ENCODE measurements around the gene EPG5.
"Not testable (repeated sequence)": the region's sequence is repeated elsewhere in the genome, so short reads cannot be mapped to it uniquely, and the experiment has no call there.

The EPG5 gene

GRCh38 chr18:45978084-45978483, 11.0 kb upstream of the EPG5 start:
- no peak for DNase-seq

GRCh38 chr18:45976974-45977373, 9.8 kb upstream of the EPG5 start:
- no peak for DNase-seq

- DNase-seq: no peak
Observed at GRCh38 chr18:45976566-45976965, 9.4 kb upstream of the EPG5 start.

- peak; percentile 56 for DNase-seq
Observed at GRCh38 chr18:45974088-45974536, 7.0 kb upstream of the EPG5 start.

- not testable (repeated sequence) for DNase-seq
Observed at GRCh38 chr18:45964913-45965312, 2.2 kb downstream of the EPG5 start.

GRCh38 chr18:45962866-45963265, 4.3 kb downstream of the EPG5 start:
- peak; percentile 17 for DNase-seq

GRCh38 chr18:45962461-45962860, 4.7 kb downstream of the EPG5 start:
- DNase-seq: peak; percentile 19

- not testable (repeated sequence) for DNase-seq
Observed at GRCh38 chr18:45959484-45959883, 7.6 kb downstream of the EPG5 start.

- DNase-seq: no peak
Observed at GRCh38 chr18:45958730-45959129, 8.4 kb downstream of the EPG5 start.

GRCh38 chr18:45958027-45958426, 9.1 kb downstream of the EPG5 start:
- no peak for DNase-seq

- DNase-seq: no peak
Observed at GRCh38 chr18:45957100-45957499, 10.0 kb downstream of the EPG5 start.

GRCh38 chr18:45954070-45954934, 12.8 kb downstream of the EPG5 start:
- DNase-seq: no peak

GRCh38 chr18:45951016-45951714, 16.0 kb downstream of the EPG5 start:
- DNase-seq: no peak

GRCh38 chr18:45945669-45946068, 21.5 kb downstream of the EPG5 start:
- no peak for DNase-seq

GRCh38 chr18:45940724-45941123, 26.4 kb downstream of the EPG5 start:
- no peak for DNase-seq

- no peak for DNase-seq
Observed at GRCh38 chr18:45939236-45939635, 27.9 kb downstream of the EPG5 start.

- DNase-seq: no peak
Observed at GRCh38 chr18:45938488-45938935, 28.6 kb downstream of the EPG5 start.

GRCh38 chr18:45935591-45936335, 31.4 kb downstream of the EPG5 start:
- DNase-seq: no peak

- no peak for DNase-seq
Observed at GRCh38 chr18:45932708-45933107, 34.4 kb downstream of the EPG5 start.

- DNase-seq: no peak
Observed at GRCh38 chr18:45930963-45931362, 36.2 kb downstream of the EPG5 start.

- DNase-seq: no peak
Observed at GRCh38 chr18:45926691-45927090, 40.4 kb downstream of the EPG5 start.

- DNase-seq: no peak
Observed at GRCh38 chr18:45926085-45926484, 41.0 kb downstream of the EPG5 start.

GRCh38 chr18:45923138-45923537, 44.0 kb downstream of the EPG5 start:
- DNase-seq: no peak
